HG02970 (cell line): ENCODE results near the gene RASL12.
A peak's percentile ranks its signal among the peaks of the same experiment; 100 is the strongest.
"Not testable (repeated sequence)": the region's sequence is repeated elsewhere in the genome, so short reads cannot be mapped to it uniquely, and the experiment has no call there.

Experiments
- ATAC-seq: cut with Tn5 transposase; IDR thresholded peaks from one replicate; pipeline ENCODE4 v1.9.1; 2021; ENCODE audit warnings: mild to moderate bottlenecking, moderate library complexity, moderate number of reproducible peaks; ENCODE audit not compliant: unreplicated experiment, low FRiP score

The RASL12 gene

DNA sequence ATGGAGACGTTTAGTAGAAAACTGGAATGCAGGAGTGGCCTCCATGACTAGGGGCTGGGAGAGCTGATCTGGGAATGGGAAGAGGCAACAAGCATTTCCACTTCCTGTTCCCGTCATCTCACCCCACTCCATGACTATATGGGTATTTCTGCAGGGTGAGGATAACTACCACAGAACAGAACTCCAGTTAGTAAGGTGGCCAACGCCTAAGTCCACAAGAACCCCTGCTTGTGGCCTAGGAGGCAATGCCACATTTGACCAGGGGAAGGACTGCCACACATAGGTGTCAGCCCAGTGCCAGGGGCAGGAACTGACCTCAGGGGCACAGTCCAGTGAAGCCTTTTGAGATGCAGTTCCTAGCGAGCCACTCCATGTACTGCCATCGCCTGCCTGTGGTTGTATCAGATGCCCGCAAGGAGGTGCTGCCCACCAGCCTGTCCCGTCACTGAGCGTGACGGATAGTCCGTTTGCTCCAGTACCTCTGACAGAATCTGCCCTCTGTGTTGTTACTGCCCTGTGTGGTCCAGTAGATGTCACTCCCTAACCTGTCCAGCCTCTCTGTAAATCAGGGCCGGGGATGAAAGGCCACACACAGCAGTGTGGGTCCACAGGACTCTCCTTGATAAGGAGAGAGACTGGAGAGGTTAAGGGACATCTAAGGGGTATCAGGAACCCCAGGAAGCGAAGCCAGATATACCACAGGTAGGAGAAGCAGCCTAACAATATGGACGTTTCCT is 34.8 kb downstream of the RASL12 start:
- ATAC-seq, result no peak

GRCh38 chr15:65029736-65030208 is 38.0 kb downstream of the RASL12 start:
- no peak for ATAC-seq

DNA sequence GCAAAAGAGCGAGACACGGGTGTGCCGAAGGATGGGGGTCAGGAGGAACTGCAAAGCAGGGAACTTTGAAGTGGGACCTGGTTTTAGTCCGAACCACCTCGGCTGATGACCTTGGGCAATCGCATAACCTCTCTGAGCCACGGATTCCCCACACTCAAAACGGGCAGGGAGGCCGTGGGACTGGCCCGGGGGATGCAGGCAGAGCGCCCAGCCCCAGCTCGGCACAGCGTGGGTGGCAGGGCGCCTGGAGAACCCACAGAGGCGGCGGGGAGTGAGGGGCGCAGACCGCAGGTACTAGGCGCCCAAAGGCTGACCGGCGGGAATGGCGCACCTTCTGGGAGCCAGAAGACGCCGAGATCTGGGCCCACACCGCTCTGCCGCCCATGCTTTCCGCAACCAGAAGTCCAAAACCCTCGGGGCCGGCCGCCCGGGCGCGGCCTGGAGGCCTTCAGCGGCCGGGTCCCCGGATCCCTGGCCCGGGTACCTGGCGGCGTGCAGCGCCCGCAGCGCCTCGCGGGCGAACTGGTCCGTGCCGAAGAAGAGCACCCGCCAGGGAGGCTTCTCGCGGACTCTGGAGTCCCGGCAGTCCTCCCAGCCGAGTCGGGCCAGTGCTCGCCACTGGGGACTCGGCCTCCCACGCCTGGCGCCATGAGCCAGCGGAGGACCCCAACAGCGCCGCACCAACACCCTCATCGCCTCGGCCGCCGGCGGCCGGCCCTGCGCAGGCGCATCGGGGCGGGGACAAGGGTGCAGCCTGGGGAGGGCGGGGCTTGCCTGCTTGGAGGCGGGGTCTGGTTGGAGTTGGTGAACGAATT is 38.7 kb downstream of the RASL12 start, which contains the start of gene MTFMT:
TSS of gene MTFMT (minus strand) at position 719 of the 815 bp plus-strand sequence. CDS start at position 693, 26 bp downstream.
- peak; percentile 79 for ATAC-seq

- no peak for ATAC-seq
Measured at GRCh38 chr15:65028338-65028737, 39.5 kb downstream of the RASL12 start.

- no peak for ATAC-seq
Measured at GRCh38 chr15:65027593-65027992, 40.2 kb downstream of the RASL12 start.

- no peak for ATAC-seq
Measured at GRCh38 chr15:65026756-65027155, 41.0 kb downstream of the RASL12 start.

GRCh38 chr15:65021488-65021887 is 46.3 kb downstream of the RASL12 start:
- no peak for ATAC-seq

GRCh38 chr15:65020419-65020818 is 47.4 kb downstream of the RASL12 start:
- ATAC-seq, result no peak

- ATAC-seq, result not testable (repeated sequence)
Measured at GRCh38 chr15:65011198-65011597, 56.6 kb downstream of the RASL12 start.

DNA sequence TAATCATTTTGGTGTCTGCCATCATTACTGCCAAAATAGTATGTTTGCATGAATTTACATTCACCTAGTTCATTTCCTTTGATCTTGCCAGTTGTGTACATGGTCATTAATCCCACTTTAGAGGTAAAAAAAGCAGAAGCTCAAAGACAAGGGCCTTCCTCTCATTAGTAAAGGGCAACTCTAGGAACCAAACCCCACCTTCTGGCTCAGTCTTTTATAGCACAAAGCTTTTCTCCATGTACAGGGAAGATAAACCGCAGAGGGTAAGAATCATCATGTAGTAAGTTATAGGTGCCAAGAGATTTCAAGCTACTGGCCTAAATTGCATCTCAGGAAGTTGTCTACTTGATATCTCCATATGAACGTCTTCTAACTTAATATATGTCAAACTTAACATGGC is 58.8 kb downstream of the RASL12 start:
- ATAC-seq, result no peak

DNA sequence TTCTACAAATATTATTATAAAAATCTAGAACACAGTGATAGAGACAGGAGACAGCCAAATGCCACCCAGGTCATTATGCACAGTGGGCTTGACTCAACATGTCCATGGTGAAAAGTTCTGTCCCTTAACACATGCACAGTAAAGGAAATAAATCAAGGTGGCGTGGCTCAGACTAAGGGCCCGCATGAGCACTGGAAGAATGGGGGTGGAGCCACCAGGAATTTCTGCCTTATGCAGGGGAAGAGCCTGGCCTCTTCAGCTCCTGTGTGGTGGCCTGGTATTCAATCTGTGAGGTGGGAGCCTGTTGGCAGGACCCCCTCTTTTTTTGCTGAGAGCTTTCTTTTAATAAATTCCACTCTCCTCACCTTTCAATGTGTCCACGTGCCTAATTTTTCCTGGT is 60.9 kb downstream of the RASL12 start:
- ATAC-seq, result no peak

- ATAC-seq, result no peak
Measured at GRCh38 chr15:65004993-65005392, 62.8 kb downstream of the RASL12 start.
